ENCODE measurements around the gene KIF2B.
"Not testable (repeated sequence)": the region's sequence is repeated elsewhere in the genome, so short reads cannot be mapped to it uniquely, and the experiment has no call there.

Gene KIF2B

GRCh38 chr17:53822764-53823163, at the start of gene KIF2B:
Gene KIF2B, plus strand, starts transcription at chr17:53822927. Its CDS starts 107 bp downstream, at chr17:53823034.
- no peak for DNase-seq

GRCh38 chr17:53780320-53780719, 42.4 kb upstream of the KIF2B start:
- no peak for DNase-seq

- DNase-seq, result no peak
Measured at GRCh38 chr17:53791551-53791950, 31.2 kb upstream of the KIF2B start.

GRCh38 chr17:53792451-53792850, 30.3 kb upstream of the KIF2B start:
- no peak for DNase-seq

- no peak for DNase-seq
Measured at GRCh38 chr17:53792997-53793396, 29.7 kb upstream of the KIF2B start.

GRCh38 chr17:53794875-53795274, 27.9 kb upstream of the KIF2B start:
- no peak for DNase-seq

- DNase-seq, result no peak
Measured at GRCh38 chr17:53796642-53797041, 26.1 kb upstream of the KIF2B start.

GRCh38 chr17:53797501-53797900, 25.2 kb upstream of the KIF2B start:
- DNase-seq, result no peak

GRCh38 chr17:53804437-53804836, 18.3 kb upstream of the KIF2B start:
- no peak for DNase-seq

- DNase-seq, result no peak
Measured at GRCh38 chr17:53806473-53806872, 16.3 kb upstream of the KIF2B start.

GRCh38 chr17:53807286-53807685, 15.4 kb upstream of the KIF2B start:
- no peak for DNase-seq

GRCh38 chr17:53818271-53818670, 4.5 kb upstream of the KIF2B start:
- DNase-seq, result no peak

GRCh38 chr17:53818929-53819328, 3.8 kb upstream of the KIF2B start:
- no peak for DNase-seq

GRCh38 chr17:53819956-53820355, 2.8 kb upstream of the KIF2B start:
- DNase-seq, result no peak

GRCh38 chr17:53823341-53824050, 769 bp downstream of the KIF2B start:
- no peak for DNase-seq

- DNase-seq, result not testable (repeated sequence)
Measured at GRCh38 chr17:53834771-53835170, 12.0 kb downstream of the KIF2B start.

GRCh38 chr17:53837131-53837530, 14.4 kb downstream of the KIF2B start:
- no peak for DNase-seq

GRCh38 chr17:53844491-53845107, 21.9 kb downstream of the KIF2B start:
- no peak for DNase-seq

GRCh38 chr17:53871128-53871527, 48.4 kb downstream of the KIF2B start:
- DNase-seq, result not testable (repeated sequence)

All from SHP77 treated with DMSO at 0.1 percent for 48 hours (cell line).